Measurements from ENCODE around the gene CD3E.

Gene CD3E

GRCh38 chr11:118325283-118325682, 20.8 kb downstream of the CD3E start:
- DNase-seq (ENCODE audit: low spot score), result no peak

- no peak for DNase-seq (ENCODE audit: low spot score)
Observed at GRCh38 chr11:118328745-118329144, 24.2 kb downstream of the CD3E start.

DNA sequence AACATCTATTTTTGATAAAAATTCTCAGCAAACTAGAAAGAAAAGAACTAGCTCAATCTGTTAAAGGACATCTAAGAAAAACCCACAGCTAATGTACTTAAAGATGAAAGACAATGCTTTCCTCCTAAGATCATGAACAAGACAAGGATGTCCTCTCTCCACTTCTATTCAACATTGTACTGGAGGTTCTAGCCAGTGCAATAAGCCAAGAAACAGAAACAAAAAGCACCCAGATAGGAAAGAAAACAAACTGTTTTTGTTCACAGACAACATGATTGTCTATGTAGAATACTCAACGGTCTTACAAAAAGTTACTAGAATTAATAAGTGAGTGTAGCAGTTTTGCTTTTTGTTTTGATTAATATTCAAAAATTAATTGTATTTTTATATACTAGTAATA, 30.2 kb downstream of the CD3E start:
- no peak for DNase-seq (ENCODE audit: low spot score)

DNA sequence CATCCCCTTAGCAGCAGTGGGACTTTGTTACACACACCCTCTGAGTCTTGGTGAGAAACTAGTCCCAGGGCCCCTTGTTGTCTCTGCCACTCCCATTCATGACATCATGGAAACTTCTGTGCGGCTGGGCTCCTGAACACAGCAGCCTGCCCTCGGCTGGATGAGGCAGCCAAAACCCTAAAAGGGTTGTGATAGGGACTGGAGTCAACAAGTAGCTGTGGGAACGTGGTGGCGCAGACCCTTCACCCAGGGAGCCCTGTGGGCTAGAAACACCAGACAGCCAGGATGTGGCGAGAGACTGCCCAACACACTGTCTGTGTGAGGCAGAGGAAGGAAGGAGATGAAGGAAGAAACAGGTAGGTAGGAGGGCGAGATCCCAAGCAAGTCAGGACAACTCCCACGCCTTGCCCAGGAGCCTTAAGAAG, 34.1 kb downstream of the CD3E start:
- DNase-seq (ENCODE audit: low spot score), result no peak

- no peak for DNase-seq (ENCODE audit: low spot score)
Observed at GRCh38 chr11:118339281-118339961, 34.9 kb downstream of the CD3E start.

DNA sequence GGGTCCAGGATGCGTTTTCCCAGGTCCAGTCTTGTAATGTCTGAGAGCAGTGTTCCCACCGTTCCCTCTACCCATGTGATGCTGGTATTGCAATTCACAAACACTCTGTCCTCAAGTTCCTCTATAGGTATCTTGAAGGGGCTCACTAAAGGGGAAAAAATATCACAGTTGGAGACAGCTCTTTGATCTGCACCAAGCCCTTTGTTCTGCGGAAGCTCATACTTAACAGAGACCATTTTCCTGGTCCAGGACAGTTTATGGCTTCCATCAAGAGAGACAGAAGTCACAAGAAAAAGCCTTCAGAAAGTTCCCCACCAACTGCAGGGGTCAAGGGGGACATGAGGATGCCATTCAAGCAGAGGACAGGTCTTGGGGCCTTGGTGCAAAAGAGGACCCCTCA, 35.9 kb downstream of the CD3E start:
- DNase-seq (ENCODE audit: low spot score), result no peak

GRCh38 chr11:118341261-118341660, 36.7 kb downstream of the CD3E start:
- DNase-seq (ENCODE audit: low spot score), result no peak

- DNase-seq (ENCODE audit: low spot score), result no peak
Observed at GRCh38 chr11:118341815-118342489, 37.4 kb downstream of the CD3E start.

- no peak for DNase-seq (ENCODE audit: low spot score)
Observed at GRCh38 chr11:118342503-118343161, 38.1 kb downstream of the CD3E start, which contains the start of gene CD3D. Gene CD3D, minus strand, starts transcription at chr11:118342705. Its CDS starts 98 bp downstream, at chr11:118342607.

DNA sequence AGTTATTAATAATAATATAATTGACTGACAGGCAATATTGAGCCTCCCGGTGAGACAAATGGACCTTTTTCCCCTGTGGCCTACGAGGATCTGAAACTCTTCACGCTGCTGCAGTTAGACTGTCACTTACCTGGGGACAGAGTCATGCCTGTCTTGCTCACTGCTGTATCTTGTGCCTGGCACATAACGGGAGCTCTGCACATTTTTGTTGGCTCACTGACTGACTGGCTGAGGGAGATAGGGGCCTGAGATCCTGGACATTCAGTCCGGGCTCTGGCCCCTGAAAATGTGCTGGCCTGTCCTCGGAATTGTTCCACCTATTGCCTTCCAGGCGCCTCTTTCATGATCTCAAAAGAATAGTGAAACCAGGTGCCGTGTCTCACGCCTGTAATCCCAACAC, 38.7 kb downstream of the CD3E start:
- DNase-seq (ENCODE audit: low spot score), result no peak

- DNase-seq (ENCODE audit: low spot score), result no peak
Observed at GRCh38 chr11:118343981-118344515, 39.5 kb downstream of the CD3E start, which contains the start of gene CD3G. Gene CD3G, plus strand, starts transcription at chr11:118344344. Its CDS starts 80 bp downstream, at chr11:118344424.

GRCh38 chr11:118349475-118349874, 44.9 kb downstream of the CD3E start:
- no peak for DNase-seq (ENCODE audit: low spot score)

GRCh38 chr11:118353084-118353710, 48.7 kb downstream of the CD3E start:
- DNase-seq (ENCODE audit: low spot score), result peak; percentile 33

DNA sequence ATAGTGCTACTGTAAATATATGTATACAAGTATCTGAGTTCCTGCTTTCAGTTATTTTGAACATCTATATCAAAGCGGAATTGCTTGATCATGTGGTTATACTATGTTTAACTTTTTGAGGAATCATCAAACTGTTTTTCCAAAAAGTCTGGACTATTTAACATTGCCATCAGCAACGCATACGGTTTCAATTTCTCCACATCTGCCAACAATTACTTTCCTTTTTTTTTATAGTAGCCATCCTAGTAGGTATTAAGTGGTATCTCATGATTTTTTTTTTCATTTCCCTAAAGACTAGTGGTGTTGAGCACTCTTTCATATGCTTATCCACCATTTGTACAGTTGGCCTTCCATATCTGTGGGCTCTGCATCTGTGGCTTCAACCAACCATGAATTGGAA, 53.5 kb downstream of the CD3E start:
- DNase-seq (ENCODE audit: low spot score), result no peak

DNA sequence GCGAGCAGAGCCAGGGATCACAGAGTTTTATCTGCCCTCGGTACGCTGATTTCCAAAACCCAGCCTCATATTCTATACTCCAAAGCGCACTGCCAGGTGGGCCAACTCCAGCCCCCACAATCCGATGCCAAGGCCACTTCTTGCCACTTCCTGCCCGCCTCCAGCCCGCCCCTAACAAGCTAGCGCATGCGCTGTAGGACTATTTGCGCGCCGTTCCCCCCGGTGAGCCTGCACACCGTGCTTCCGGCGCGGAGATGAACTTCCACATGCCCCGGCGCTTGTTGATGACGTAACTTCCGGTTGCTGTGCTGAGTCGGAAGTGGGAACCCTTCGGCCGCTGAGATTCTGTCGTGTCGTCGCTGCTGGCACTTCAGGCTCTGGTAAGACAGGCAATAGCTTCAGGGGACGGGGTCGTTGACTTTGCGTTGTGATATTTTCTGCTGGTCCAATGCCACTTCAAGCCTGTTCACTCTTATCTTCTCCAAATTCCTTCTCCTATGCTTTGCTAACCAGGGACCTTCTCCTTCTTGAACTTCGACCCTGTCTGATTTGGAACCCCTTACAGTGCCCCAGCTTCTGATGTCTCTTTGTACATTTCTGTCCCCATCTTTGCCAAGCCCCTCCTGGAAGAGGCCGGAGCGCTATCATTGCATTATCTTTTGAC, 54.9 kb downstream of the CD3E start, which contains the start of gene UBE4A:
UBE4A (plus strand) TSS at position 306 of the 664 bp plus-strand sequence. CDS start 5,481 bp downstream, outside the sequence.
- peak; percentile 95 for DNase-seq (ENCODE audit: low spot score)

DNA sequence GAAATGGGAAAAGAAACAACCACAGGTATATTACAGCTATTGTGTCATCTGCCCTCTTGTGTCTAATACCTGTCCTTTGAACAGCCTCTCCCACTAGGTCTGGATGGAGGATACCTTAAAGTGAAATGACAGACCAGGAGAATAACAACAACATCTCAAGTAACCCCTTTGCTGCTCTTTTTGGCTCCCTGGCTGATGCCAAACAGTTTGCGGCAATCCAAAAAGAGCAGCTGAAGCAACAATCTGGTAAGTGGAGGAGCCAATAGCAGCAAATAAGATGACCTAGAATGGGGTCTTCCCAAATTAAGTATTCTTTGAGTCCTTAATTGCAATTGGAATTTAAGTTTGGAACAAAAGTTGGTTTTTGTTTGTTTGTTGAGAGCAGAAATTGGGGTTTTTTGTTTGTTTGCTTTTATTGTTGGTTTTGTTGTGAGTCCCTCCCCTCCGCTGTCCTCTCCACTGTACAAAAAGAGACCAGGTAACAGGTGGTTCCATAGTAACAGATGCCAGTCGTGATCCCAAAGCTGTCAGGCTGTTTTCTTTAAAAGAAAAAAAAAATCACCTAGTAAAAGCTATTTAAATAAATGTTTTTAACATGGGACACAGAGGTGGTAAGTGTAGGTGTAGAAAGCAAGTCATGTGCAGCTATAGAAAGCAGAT, 60.6 kb downstream of the CD3E start:
- no peak for DNase-seq (ENCODE audit: low spot score)

Data from RKO (cell line).